Naive thymus-derived CD4-positive, alpha-beta T cell (primary cell): ENCODE data around the gene GRIA4. TPM values are rescaled to one million over a fixed set of nuclear protein-coding genes. Genes with fewer than 3 reads are reported as not detected.

Source experiments
- ATAC-seq: fragments of 150-1000 bp; cut with Tn5 transposase; 2 replicates; pipeline ENCODE4 v1.10.0; 2021; ENCODE audit warnings: mild to moderate bottlenecking, moderate library complexity
- CTCF ChIA-PET: fragments of 350-600 bp; sonication (Branson Sonifier 250); formaldehyde crosslinking; loops from one replicate; lab custom pipeline; 2021; ENCODE audit warnings: antibody characterized with exemption; lab: Charles Lee
- POLR2A ChIA-PET: fragments of 350-600 bp; sonication (Branson Sonifier 250); formaldehyde crosslinking; loops from one replicate; lab custom pipeline; 2021; ENCODE audit warnings: antibody characterized with exemption, inconsistent platforms; lab: Charles Lee
- DNase-seq, 9 donors: peaks; one replicate each; pipeline versions ENCODE4 v3.0.0 to v3.0.0-alpha.2; 2020 to 2022; ENCODE audit warnings: mixed read lengths in 1 of 9
- H3K27ac ChIP-seq: one replicate; pipeline ENCODE4 v1.7.0; 2013; ENCODE audit warnings: mild to moderate bottlenecking, low read depth, low read length, moderate library complexity
- H3K27me3 ChIP-seq, 2 donors: one replicate each; pipeline ENCODE4 v1.7.0; 2013; ENCODE audit warnings: low read length in 2 of 2, mild to moderate bottlenecking in 2 of 2, moderate library complexity in 2 of 2; ENCODE audit not compliant: control insufficient read depth in 2 of 2, insufficient read depth in 2 of 2
- H3K36me3 ChIP-seq, 3 experiments: 1 replicate in 2 of 3; 2 replicates in 1 of 3; pipeline ENCODE4 v1.7.0; 2013; ENCODE audit warnings: low read length in 3 of 3, mild to moderate bottlenecking in 3 of 3, moderate library complexity in 1 of 3; ENCODE audit not compliant: insufficient read depth in 3 of 3, control insufficient read depth in 2 of 3
- H3K4me1 ChIP-seq, 2 donors: one replicate each; pipeline ENCODE4 v1.7.0; 2013; ENCODE audit warnings: low read length in 2 of 2, mild to moderate bottlenecking in 2 of 2, moderate library complexity in 1 of 2; ENCODE audit not compliant: control insufficient read depth in 2 of 2, insufficient read depth in 2 of 2
- H3K4me3 ChIP-seq: 2 replicates; pipeline ENCODE4 v1.7.0; 2013; ENCODE audit warnings: mild to moderate bottlenecking, low read length
- H3K9me3 ChIP-seq, 3 experiments: 1 replicate in 2 of 3; 2 replicates in 1 of 3; pipeline ENCODE4 v1.7.0; 2013; ENCODE audit warnings: low read length in 3 of 3; ENCODE audit not compliant: control insufficient read depth in 2 of 3
- H3K27ac Mint-ChIP-seq, 9 donors: one replicate each; pipeline ENCODE4 v1.8.0; 2020 to 2022; ENCODE audit warnings: mixed read lengths in 9 of 9, mild to moderate bottlenecking in 8 of 9, moderate library complexity in 5 of 9, inconsistent platforms in 2 of 9
- H3K27me3 Mint-ChIP-seq, 5 donors: one replicate each; pipeline ENCODE4 v1.8.0; 2021 to 2022; ENCODE audit warnings: mixed read lengths in 5 of 5, mild to moderate bottlenecking in 1 of 5
- H3K36me3 Mint-ChIP-seq, 5 donors: one replicate each; pipeline ENCODE4 v1.8.0; 2020 to 2022; ENCODE audit warnings: mixed read lengths in 5 of 5, mild to moderate bottlenecking in 3 of 5, inconsistent platforms in 1 of 5
- H3K4me1 Mint-ChIP-seq, 7 donors: one replicate each; pipeline ENCODE4 v1.8.0; 2020 to 2022; ENCODE audit warnings: mixed read lengths in 7 of 7, mild to moderate bottlenecking in 3 of 7, inconsistent platforms in 1 of 7
- H3K4me3 Mint-ChIP-seq, 10 donors: one replicate each; pipeline ENCODE4 v1.8.0; 2020 to 2022; ENCODE audit warnings: mild to moderate bottlenecking in 10 of 10, mixed read lengths in 10 of 10, moderate library complexity in 6 of 10, inconsistent platforms in 2 of 10
- H3K9me3 Mint-ChIP-seq, 11 donors: one replicate each; pipeline ENCODE4 v1.8.0; 2020 to 2022; ENCODE audit warnings: mixed read lengths in 11 of 11, mild to moderate bottlenecking in 4 of 11, inconsistent platforms in 1 of 11, moderate library complexity in 1 of 11
- intact Hi-C, 2 donors: fragments of 100-400 bp; cut with micrococcal nuclease; formaldehyde crosslinking; loops; one replicate each; pipeline ENCODE4 v1.15.1; 2023
- polyA plus RNA-seq, 2 donors: library from polyadenylated mRNA; unstranded; fragments of 300-500 nt; fragmentation: Illumina TruSeq; gene quantifications; one replicate each; pipeline ENCODE4 v1.2.3, GENCODE V29; 2021
- total RNA-seq, 6 experiments: library from RNA in 5 of 6; stranded (reverse) in 5 of 6; gene quantifications; 1 replicate in 5 of 6; 2 replicates in 1 of 6; pipeline ENCODE4 v1.2.3 and lab custom pipeline; 2021 to 2026

Gene GRIA4
- total and polyA plus RNA-seq, 7 experiments from 2014 or later = not detected

DNA sequence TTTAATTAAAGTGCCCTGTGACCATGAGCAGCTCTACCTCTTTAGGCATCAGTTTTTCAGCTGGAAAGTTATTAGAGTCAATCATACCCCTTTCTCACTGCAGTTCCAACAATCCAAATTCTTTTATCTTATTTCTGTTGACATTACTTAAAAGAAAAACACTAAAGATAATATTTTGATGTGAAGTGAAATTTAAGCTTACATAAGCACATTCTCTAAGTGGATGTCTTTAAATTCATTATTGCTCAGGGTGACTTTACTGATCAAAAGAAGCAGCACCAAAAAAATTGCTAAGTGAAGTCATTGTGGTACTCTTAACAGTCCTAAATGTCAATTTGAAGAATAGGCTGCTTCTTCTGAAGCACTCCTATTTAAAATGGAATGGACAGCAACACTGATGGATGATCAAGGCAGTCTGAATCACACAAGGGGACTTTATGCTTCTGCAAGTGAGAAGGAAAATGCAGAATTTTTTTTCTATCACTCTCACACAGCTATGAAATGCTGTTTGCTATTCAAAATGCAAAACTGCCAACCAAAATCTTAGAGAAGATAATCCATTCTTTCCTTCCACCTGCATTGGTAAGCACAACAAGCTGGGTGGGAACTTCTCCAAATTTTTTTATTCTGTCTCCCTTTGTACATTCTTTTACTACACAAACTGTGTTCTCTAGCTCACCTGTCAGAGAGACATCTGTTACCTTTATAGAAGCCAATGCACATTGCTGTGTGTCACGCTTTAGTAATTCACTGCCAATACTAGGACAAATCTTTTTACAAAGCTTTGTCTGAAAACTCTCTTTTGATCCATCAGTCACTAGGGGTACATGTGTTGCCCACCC, 179.9 kb downstream of the GRIA4 start:
- no peaks in the 10 kb centered on the region for H3K27me3 ChIP-seq
- no peaks in the 10 kb centered on the region for H3K27me3 Mint-ChIP-seq
- H3K36me3 ChIP-seq = no peaks in the 10 kb centered on the region
- H3K36me3 Mint-ChIP-seq = no peaks in the 10 kb centered on the region
- no peaks in the 10 kb centered on the region for H3K4me1 ChIP-seq
- no peak overlapping the region for H3K27ac ChIP-seq
- H3K4me1 Mint-ChIP-seq = no peaks in the 10 kb centered on the region
- H3K4me3 ChIP-seq = no peak overlapping the region
- no peak overlapping the region for H3K27ac Mint-ChIP-seq
- no peak overlapping the region for H3K4me3 Mint-ChIP-seq
- no peaks in the 10 kb centered on the region for H3K9me3 ChIP-seq
- ATAC-seq = no peak
- ChIA-PET CTCF (no interaction called here), POLR2A (no interaction called here)
- DNase-seq = no peak
- H3K9me3 Mint-ChIP-seq = no peaks in the 10 kb centered on the region
- intact Hi-C loops = no loop called here

DNA sequence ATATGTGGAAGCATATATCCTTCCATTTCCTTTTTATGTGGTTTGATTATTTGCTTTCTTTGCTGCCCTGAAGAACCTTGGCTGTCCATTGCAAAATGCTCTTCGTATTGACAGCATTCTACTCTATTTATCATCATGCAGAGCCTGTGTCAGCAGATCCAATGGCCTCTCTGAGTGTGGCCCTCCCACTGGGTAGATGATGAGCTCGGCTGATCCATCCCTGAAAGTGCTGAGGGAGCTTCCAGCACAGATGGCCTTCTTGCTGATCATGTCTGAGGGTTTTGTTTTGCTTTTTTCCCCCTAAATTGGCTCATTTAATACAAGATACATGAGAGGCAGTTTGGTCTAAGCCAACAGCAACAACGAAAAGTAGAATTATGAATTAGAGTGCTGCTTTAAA, 181.0 kb downstream of the GRIA4 start:
- H3K9me3 ChIP-seq = no peaks in the 10 kb centered on the region
- no peaks in the 10 kb centered on the region for H3K27me3 Mint-ChIP-seq
- POLR2A ChIA-PET = no interaction called here
- no peak overlapping the region for H3K4me3 Mint-ChIP-seq
- no peaks in the 10 kb centered on the region for H3K36me3 ChIP-seq
- H3K4me1 ChIP-seq = no peaks in the 10 kb centered on the region
- DNase-seq (no peak), ATAC-seq (no peak)
- no peak overlapping the region for H3K4me3 ChIP-seq
- CTCF ChIA-PET = no interaction called here
- no peaks in the 10 kb centered on the region for H3K27me3 ChIP-seq
- intact Hi-C loops = no loop called here
- no peaks in the 10 kb centered on the region for H3K4me1 Mint-ChIP-seq
- no peak overlapping the region for H3K27ac Mint-ChIP-seq
- no peak overlapping the region for H3K27ac ChIP-seq
- no peaks in the 10 kb centered on the region for H3K36me3 Mint-ChIP-seq
- no peaks in the 10 kb centered on the region for H3K9me3 Mint-ChIP-seq

DNA sequence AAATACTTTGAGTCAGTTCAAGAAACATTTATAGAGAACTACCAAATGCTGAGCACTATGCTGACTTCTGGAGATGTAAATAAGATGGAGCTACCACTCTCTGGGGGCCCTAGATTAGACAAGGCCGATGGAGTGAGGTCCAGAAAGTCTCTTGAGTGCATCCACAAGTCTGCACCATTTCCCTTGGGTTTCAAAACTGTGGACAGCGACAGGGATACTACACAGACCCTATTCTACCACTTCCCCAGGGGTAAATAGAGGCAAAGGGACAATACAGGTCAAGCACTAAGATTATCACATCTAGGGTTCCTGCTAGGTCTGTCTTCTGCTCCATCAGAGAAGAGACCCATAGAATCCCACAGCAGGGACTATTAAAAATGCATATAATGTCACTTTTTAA, 183.2 kb downstream of the GRIA4 start:
- no peak for DNase-seq

DNA sequence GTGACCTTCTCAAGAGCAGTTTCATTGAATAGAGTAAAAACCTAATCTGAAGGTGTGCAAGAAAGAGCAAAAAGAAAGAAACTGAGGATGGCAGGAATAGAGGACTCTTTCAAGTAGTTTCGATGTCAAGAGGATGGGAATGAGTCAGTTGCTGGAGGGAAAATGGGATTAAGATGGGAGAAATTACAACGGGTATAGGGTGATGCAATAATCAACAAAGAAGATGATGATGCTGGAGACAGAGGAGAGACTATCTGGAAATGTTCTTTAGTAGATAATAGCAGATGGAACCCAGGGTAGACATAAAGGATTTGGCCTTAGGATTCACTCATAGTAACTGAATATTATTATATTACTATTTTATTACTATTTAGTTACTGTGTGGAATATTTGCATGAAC, 189.4 kb downstream of the GRIA4 start:
- H3K36me3 Mint-ChIP-seq = no peaks in the 10 kb centered on the region
- no peak overlapping the region for H3K27ac Mint-ChIP-seq
- no peak overlapping the region for H3K4me3 Mint-ChIP-seq
- intact Hi-C loops = no loop called here
- Histone ChIP-seq H3K36me3 (no peaks in the 10 kb centered on the region), H3K4me1 (no peaks in the 10 kb centered on the region), H3K27ac (no peak overlapping the region), H3K27me3 (no peaks in the 10 kb centered on the region), H3K9me3 (no peaks in the 10 kb centered on the region), H3K4me3 (no peak overlapping the region)
- ChIA-PET POLR2A (no interaction called here), CTCF (no interaction called here)
- ATAC-seq (no peak), DNase-seq (no peak)
- no peaks in the 10 kb centered on the region for H3K9me3 Mint-ChIP-seq
- H3K27me3 Mint-ChIP-seq = no peaks in the 10 kb centered on the region
- H3K4me1 Mint-ChIP-seq = no peaks in the 10 kb centered on the region

More for the DNA sequence above, 183.2 kb downstream of the GRIA4 start:
- Mint-ChIP-seq H3K27ac (no peak overlapping the region), H3K4me1 (no peaks in the 10 kb centered on the region), H3K4me3 (no peak overlapping the region), H3K36me3 (no peaks in the 10 kb centered on the region), H3K9me3 (no peaks in the 10 kb centered on the region), H3K27me3 (no peaks in the 10 kb centered on the region)
- intact Hi-C loops = no loop called here
- ChIA-PET POLR2A (no interaction called here), CTCF (no interaction called here)
- Histone ChIP-seq H3K27me3 (no peaks in the 10 kb centered on the region), H3K9me3 (no peaks in the 10 kb centered on the region), H3K27ac (no peak overlapping the region), H3K36me3 (no peaks in the 10 kb centered on the region), H3K4me3 (no peak overlapping the region), H3K4me1 (no peaks in the 10 kb centered on the region)
- ATAC-seq = no peak

DNA sequence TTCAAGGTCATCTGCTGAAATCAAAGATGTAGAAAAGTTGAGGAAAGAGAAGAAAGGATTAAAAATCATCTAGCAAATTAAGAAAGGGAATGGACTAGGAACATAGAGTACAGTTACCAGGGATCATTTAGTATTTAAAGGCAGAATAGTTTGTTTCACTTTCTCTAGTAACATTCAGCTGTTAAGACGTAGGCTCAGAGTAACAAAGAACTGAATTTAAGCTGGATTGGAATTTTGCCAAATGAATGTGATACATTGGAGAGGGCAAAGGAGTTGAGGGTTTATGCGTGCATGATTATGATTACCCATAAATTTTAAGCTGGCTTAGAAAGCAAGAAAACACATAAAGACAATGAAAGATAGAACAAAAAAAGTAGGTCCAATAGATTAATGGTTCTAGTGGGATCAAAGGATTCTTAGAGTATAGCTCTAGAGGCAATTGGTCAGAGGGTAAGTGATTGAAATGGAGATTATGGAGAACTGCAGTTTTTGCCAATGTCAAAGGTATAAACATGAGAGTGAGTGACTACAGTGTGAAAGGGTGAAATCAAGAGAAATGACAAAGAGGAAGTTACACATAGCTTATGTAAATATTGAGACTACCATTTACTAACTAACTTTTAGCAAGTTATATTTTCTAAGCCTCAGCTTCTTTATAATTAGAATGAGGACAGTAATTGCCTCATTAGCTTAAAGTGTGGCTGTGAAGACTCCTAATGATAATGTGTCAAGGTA, 190.0 kb downstream of the GRIA4 start:
- Mint-ChIP-seq H3K9me3 (no peaks in the 10 kb centered on the region), H3K27ac (no peak overlapping the region), H3K27me3 (no peaks in the 10 kb centered on the region), H3K36me3 (no peaks in the 10 kb centered on the region), H3K4me3 (no peak overlapping the region), H3K4me1 (no peaks in the 10 kb centered on the region)
- H3K4me1 ChIP-seq = no peaks in the 10 kb centered on the region
- no peak overlapping the region for H3K27ac ChIP-seq
- no peaks in the 10 kb centered on the region for H3K27me3 ChIP-seq
- no peak for DNase-seq
- no peak for ATAC-seq
- no peaks in the 10 kb centered on the region for H3K9me3 ChIP-seq
- no peak overlapping the region for H3K4me3 ChIP-seq
- intact Hi-C loops = no loop called here
- POLR2A ChIA-PET = no interaction called here
- CTCF ChIA-PET = no interaction called here
- no peaks in the 10 kb centered on the region for H3K36me3 ChIP-seq

DNA sequence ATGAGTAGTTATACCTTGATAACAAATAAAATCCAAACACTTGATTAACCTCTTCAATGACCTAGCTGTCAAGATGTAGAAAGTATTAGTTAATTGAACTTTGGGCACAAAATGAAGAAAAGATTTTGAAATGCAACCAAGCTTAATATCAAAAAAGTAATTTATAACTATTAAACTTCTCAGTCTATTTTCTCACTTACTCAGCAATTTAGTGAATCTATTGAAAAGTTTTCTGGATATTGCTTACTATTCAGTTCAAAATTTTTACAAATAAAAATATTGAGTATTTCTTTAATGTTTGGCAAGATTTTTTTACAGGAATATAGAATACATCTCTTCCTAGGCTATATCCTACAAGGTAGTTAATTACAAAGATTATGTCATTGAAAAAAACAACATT, 192.5 kb downstream of the GRIA4 start:
- H3K4me1 ChIP-seq = no peaks in the 10 kb centered on the region
- CTCF ChIA-PET = no interaction called here

More for the DNA sequence above, 192.5 kb downstream of the GRIA4 start:
- Histone ChIP-seq H3K4me3 (no peak overlapping the region), H3K36me3 (no peaks in the 10 kb centered on the region), H3K27me3 (no peaks in the 10 kb centered on the region), H3K9me3 (no peaks in the 10 kb centered on the region), H3K27ac (no peak overlapping the region)
- Mint-ChIP-seq H3K27ac (no peak overlapping the region), H3K4me1 (no peaks in the 10 kb centered on the region), H3K9me3 (no peaks in the 10 kb centered on the region), H3K36me3 (no peaks in the 10 kb centered on the region), H3K4me3 (no peak overlapping the region), H3K27me3 (peaks cover 0 to 5% (median 0%) of the 10 kb centered on the region in 5 donors)
- POLR2A ChIA-PET = interaction anchor here (0.7 kb wide), 1 partner anchor 202 kb away, joined by 3 read pairs; no protein-coding TSS in a partner anchor
- no peak for ATAC-seq
- intact Hi-C loops = no loop called here
- no peak for DNase-seq
